B cell (primary cell): ENCODE measurements around the gene SARNP. TPM values are rescaled to one million over a fixed set of nuclear protein-coding genes. Genes with fewer than 3 reads are reported as not detected.

Experiments used
- ATAC-seq: fragments of 200-7000 bp; cut with Tn5 transposase; one replicate; pipeline ENCODE4 v1.10.0; 2021; ENCODE audit warnings: low read depth, mild to moderate bottlenecking, moderate number of reproducible peaks, moderate library complexity
- CTCF ChIA-PET: fragments of 350-600 bp; sonication (Branson Sonifier 250); formaldehyde crosslinking; loops from one replicate; lab custom pipeline; 2021; ENCODE audit warnings: antibody characterized with exemption, inconsistent platforms; lab: Charles Lee
- POLR2A ChIA-PET: fragments of 350-600 bp; sonication (Branson Sonifier 250); formaldehyde crosslinking; loops from one replicate; lab custom pipeline; 2021; ENCODE audit warnings: antibody characterized with exemption; lab: Charles Lee
- DNase-seq: peaks from one replicate; pipeline ENCODE4 v3.0.0; 2013
- H2AFZ ChIP-seq: 2 replicates; pipeline ENCODE4 v1.6.1; 2012; ENCODE audit warnings: mild to moderate bottlenecking, low read depth, low read length; ENCODE audit not compliant: insufficient read depth, poor library complexity, severe bottlenecking
- H3K27ac ChIP-seq, 2 donors: 1 replicate in 1 of 2; 2 replicates in 1 of 2; pipeline ENCODE4 v1.5.1; 2012 to 2013; ENCODE audit warnings: low read length in 2 of 2, mild to moderate bottlenecking in 2 of 2, moderate library complexity in 1 of 2
- H3K27me3 ChIP-seq, 4 experiments: fragments of 200-600 bp in 1 of 4; sonication (generic) in 1 of 4; replicated peaks in 1 of 4; 1 replicate in 2 of 4; 2 replicates in 2 of 4; pipeline versions ENCODE4 v1.6.1 to v1.7.0; 2013 to 2016; ENCODE audit warnings: low read length in 3 of 4, mild to moderate bottlenecking in 2 of 4, mixed read lengths in 1 of 4, moderate library complexity in 1 of 4; ENCODE audit not compliant: insufficient read depth in 4 of 4, control insufficient read depth in 3 of 4; ENCODE audit errors: control extremely low read depth in 1 of 4
- H3K36me3 ChIP-seq, 2 experiments: replicated peaks in 1 of 2; 1 replicate in 1 of 2; 2 replicates in 1 of 2; pipeline versions ENCODE4 v1.6.1 to v1.7.1; 2013; ENCODE audit warnings: low read length in 1 of 2; ENCODE audit not compliant: insufficient read depth in 2 of 2, control insufficient read depth in 1 of 2; ENCODE audit errors: control extremely low read depth in 1 of 2, extremely low read depth in 1 of 2
- H3K4me1 ChIP-seq, 2 donors: fragments of 200-600 bp in 1 of 2; sonication (generic) in 1 of 2; 1 replicate in 1 of 2; 2 replicates in 1 of 2; pipeline versions ENCODE4 v1.5.1 to v1.6.1; 2013 to 2017; ENCODE audit warnings: low read length in 2 of 2; ENCODE audit not compliant: control insufficient read depth in 2 of 2, insufficient read depth in 2 of 2
- H3K4me2 ChIP-seq: replicated peaks from 2 replicates; pipeline ENCODE3; 2012; ENCODE audit warnings: mild to moderate bottlenecking, low read depth, low read length; ENCODE audit not compliant: poor library complexity, severe bottlenecking
- H3K4me3 ChIP-seq, 5 experiments: fragments of 200-600 bp in 1 of 5; sonication (generic) in 1 of 5; 1 replicate in 3 of 5; 2 replicates in 2 of 5; pipeline versions ENCODE4 v1.5.1 to v1.7.0; 2011 to 2016; ENCODE audit warnings: low read length in 4 of 5, mild to moderate bottlenecking in 4 of 5, low read depth in 2 of 5, control low read depth in 1 of 5, moderate library complexity in 1 of 5; ENCODE audit not compliant: insufficient read depth in 1 of 5; ENCODE audit errors: control extremely low read depth in 1 of 5, extremely low read depth in 1 of 5
- H3K79me2 ChIP-seq: fragments of 200-600 bp; sonication (generic); one replicate; pipeline ENCODE4 v1.6.0; 2016; ENCODE audit warnings: low read length; ENCODE audit not compliant: control insufficient read depth, insufficient read depth
- H3K9ac ChIP-seq: fragments of 200-600 bp; sonication (generic); 2 replicates; pipeline ENCODE4 v1.6.1; 2017; ENCODE audit warnings: mild to moderate bottlenecking, low read length, moderate library complexity
- H3K9me3 ChIP-seq, 3 donors: one replicate each; pipeline versions ENCODE4 v1.6.1 to v1.7.1; 2013; ENCODE audit warnings: low read length in 2 of 3; ENCODE audit not compliant: control insufficient read depth in 2 of 3, insufficient read depth in 1 of 3; ENCODE audit errors: control extremely low read depth in 1 of 3
- H4K20me1 ChIP-seq: 2 replicates; pipeline ENCODE4 v1.6.0; 2012; ENCODE audit warnings: mild to moderate bottlenecking, low read length; ENCODE audit not compliant: insufficient read depth, control insufficient read depth, poor library complexity, severe bottlenecking
- H3K27ac Mint-ChIP-seq: one replicate; pipeline ENCODE4 v1.8.0; 2021; ENCODE audit warnings: mixed read lengths
- H3K27me3 Mint-ChIP-seq: one replicate; pipeline ENCODE4 v1.8.0; 2021; ENCODE audit warnings: mixed read lengths
- H3K4me1 Mint-ChIP-seq: one replicate; pipeline ENCODE4 v1.8.0; 2021; ENCODE audit warnings: mixed read lengths
- H3K4me3 Mint-ChIP-seq: one replicate; pipeline ENCODE4 v1.8.0; 2021; ENCODE audit warnings: mixed read lengths
- H3K9me3 Mint-ChIP-seq: one replicate; pipeline ENCODE4 v1.8.0; 2022; ENCODE audit warnings: mixed read lengths; ENCODE audit not compliant: insufficient read depth
- EZH2 ChIP-seq: IDR thresholded peaks from 2 replicates; pipeline ENCODE4 v1.6.1; 2012; ENCODE audit warnings: borderline replicate concordance, low read depth, mild to moderate bottlenecking, moderate library complexity, low read length; ENCODE audit not compliant: insufficient read depth, poor library complexity, severe bottlenecking
- WGBS: methylation state at CpG from one replicate; pipeline ENCODE4 v1.1.5; 2013; ENCODE audit warnings: missing lambda C conversion rate; ENCODE audit not compliant: insufficient coverage; 5-methylcytosine and 5-hydroxymethylcytosine counted together
- intact Hi-C: fragments of 100-400 bp; cut with micrococcal nuclease; formaldehyde crosslinking; loops from one replicate; pipeline ENCODE4 v1.10.0; 2022
- polyA plus RNA-seq: library from polyadenylated mRNA; depleted of rRNA; stranded (reverse); fragments of >200 nt; gene quantifications from 2 replicates; pipeline ENCODE4 v1.2.3, GENCODE V29; 2012
- small RNA-seq: library from RNA; depleted of rRNA; stranded (forward); fragments of <200 nt; gene quantifications from one replicate; pipeline ENCODE3, GENCODE V24; 2012; ENCODE audit warnings: low replicate concordance, low read depth; ENCODE audit not compliant: insufficient read length
- total RNA-seq, 2 donors: library from RNA; stranded (reverse); fragments of 120-200 nt in 1 of 2; gene quantifications; 1 replicate in 1 of 2; 2 replicates in 1 of 2; pipeline versions ENCODE4 v1.2.3 to v1.2.4, GENCODE V29; 2013 to 2022

Gene SARNP
- total and polyA plus RNA-seq, 2 donors (not counting 1 experiment from before 2014, with no cell fraction given) = 22.6 to 46.4 TPM

DNA sequence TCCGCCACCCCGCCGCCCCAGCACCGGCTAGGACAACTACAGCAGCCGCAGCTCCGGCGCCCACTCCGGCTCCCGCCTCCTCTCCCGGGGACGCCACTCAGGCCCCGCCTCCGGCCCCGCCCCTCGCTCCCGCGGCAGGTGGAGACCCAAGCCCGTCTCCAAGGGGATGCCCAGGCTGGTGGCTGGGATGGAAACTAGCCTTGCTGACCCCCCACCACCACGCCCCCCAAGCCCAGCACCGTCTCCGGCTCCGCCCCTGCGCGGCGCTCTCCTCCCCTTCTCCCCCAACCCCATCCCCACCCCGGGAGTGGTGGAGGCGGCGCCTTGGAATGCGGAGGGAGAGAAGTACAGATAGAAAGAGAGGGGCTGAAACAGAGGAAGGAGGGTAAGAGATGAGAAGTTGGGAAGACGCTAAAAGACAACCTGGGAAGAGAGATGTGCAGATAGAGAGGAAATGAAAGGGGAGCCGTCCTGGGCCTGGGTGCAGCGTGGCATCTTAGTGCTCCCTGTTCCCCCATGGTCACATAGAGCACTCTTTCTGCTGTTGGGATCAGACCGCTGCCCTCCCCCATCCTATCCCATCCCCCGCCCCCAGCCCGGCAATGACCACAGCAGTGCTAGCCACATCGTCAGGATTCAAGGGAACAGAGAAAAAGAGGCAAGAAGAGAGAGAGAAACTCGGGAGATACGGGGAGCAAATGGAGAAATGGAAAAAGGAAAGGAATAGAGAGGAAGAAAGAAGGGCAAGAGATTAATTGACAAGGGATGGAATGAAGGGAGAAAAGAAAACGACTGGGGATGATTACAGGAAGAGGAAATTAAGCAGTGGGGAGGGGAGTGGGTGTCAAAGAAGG is 109.5 kb downstream of the SARNP start, which contains the start of gene ITGA7:
TSS of gene ITGA7 (minus strand) at position 64 of the 854 bp plus-strand sequence. CDS start 222 bp downstream, outside the sequence.
- Histone ChIP-seq H3K36me3 (no peaks in the 10 kb centered on the region), H3K79me2 (no peaks in the 10 kb centered on the region), H2AFZ (peak within 1 kb of the TSS; percentile 91), H3K4me3 (peak within 1 kb of the TSS; percentile 38 to 81 (median 58)), H3K4me1 (peaks cover 19 to 21% of the 10 kb centered on the region in 2 donors), H3K9ac (peak within 1 kb of the TSS; percentile 69), H3K4me2 (peak within 1 kb of the TSS; percentile 96), H4K20me1 (no peaks in the 10 kb centered on the region), H3K27ac (no peak within 1 kb of the TSS), H3K9me3 (no peaks in the 10 kb centered on the region), H3K27me3 (peaks cover 0 to 20% (median 8%) of the 10 kb centered on the region in 4 experiments)
- Mint-ChIP-seq H3K27ac (peak within 1 kb of the TSS; percentile 24), H3K4me1 (peaks cover 28% of the 10 kb centered on the region), H3K27me3 (peaks cover 18% of the 10 kb centered on the region), H3K4me3 (peak within 1 kb of the TSS; percentile 90), H3K9me3 (no peaks in the 10 kb centered on the region)
- ChIA-PET CTCF (interaction anchor here (1.0 to 2.8 kb wide), 3 partner anchors 26 to 52 kb away, joined by 3 to 15 read pairs (median 4); no protein-coding TSS in a partner anchor), POLR2A (interaction anchor here (0.6 to 1.2 kb wide), 2 partner anchors 8 to 30 kb away, joined by 3 to 5 read pairs; partner anchors contain the start of gene BLOC1S1)
- ATAC-seq (peak; percentile 84), DNase-seq (peak; percentile 56)
- WGBS = under 1% methylated on average over 23 of the region's 39 CpGs
- intact Hi-C loops = loop anchor here (5.0 kb wide), 1 partner anchor 36 kb away; no protein-coding TSS in a partner anchor
- no peak for TF ChIP-seq EZH2

Small RNA genes within 50 kb of the gene (small RNA-seq; reads per million reads assigned to genes)
- gene AC009779.1 (not detected), gene RF00017 (not detected)

Other genes starting within 250 kb of the SARNP start
- gene OR2AP1, start 245.3 kb downstream of the SARNP start, total RNA-seq = 0.17 TPM in 1 of 2 replicates, not detected in the other
- not detected in 2 replicates for gene OR2AP1, start 245.3 kb downstream of the SARNP start, polyA plus RNA-seq
- not detected in 2 replicates for gene OR10P1, start 180.8 kb downstream of the SARNP start, total RNA-seq
- gene OR10P1, start 180.8 kb downstream of the SARNP start, polyA plus RNA-seq = not detected in 2 replicates
- gene ITGA7, start 109.8 kb downstream of the SARNP start, total RNA-seq = 2.4 and 2.7 TPM in 2 replicates
- gene ITGA7, start 109.8 kb downstream of the SARNP start, polyA plus RNA-seq = 3.3 and 5.2 TPM in 2 replicates
- gene BLOC1S1, start 101.7 kb downstream of the SARNP start, total RNA-seq = 67.1 and 71.1 TPM in 2 replicates
- 176 and 229 TPM in 2 replicates for gene BLOC1S1, start 101.7 kb downstream of the SARNP start, polyA plus RNA-seq
- gene RDH5, start 97.3 kb downstream of the SARNP start, total RNA-seq = 37.8 and 38.1 TPM in 2 replicates
- 32.6 and 34.0 TPM in 2 replicates for gene RDH5, start 97.3 kb downstream of the SARNP start, polyA plus RNA-seq
- gene CD63, start 88.7 kb downstream of the SARNP start, total RNA-seq = 104 TPM in 2 replicates
- gene CD63, start 88.7 kb downstream of the SARNP start, polyA plus RNA-seq = 43.0 and 52.0 TPM in 2 replicates
- 11.3 and 12.2 TPM in 2 replicates for gene GDF11, start 74.6 kb downstream of the SARNP start, total RNA-seq
- 4.4 and 4.5 TPM in 2 replicates for gene GDF11, start 74.6 kb downstream of the SARNP start, polyA plus RNA-seq
- gene ORMDL2, start 317 bp upstream of the SARNP start, total RNA-seq = 41.9 and 43.1 TPM in 2 replicates
- gene ORMDL2, start 317 bp upstream of the SARNP start, polyA plus RNA-seq = 13.3 and 22.7 TPM in 2 replicates
- 35.4 and 38.4 TPM in 2 replicates for gene DNAJC14, start 11.9 kb upstream of the SARNP start, total RNA-seq
- 6.4 and 11.0 TPM in 2 replicates for gene DNAJC14, start 11.9 kb upstream of the SARNP start, polyA plus RNA-seq
- 0.12 and 0.42 TPM in 2 replicates for gene MMP19, start 25.2 kb upstream of the SARNP start, total RNA-seq
- not detected in 2 replicates for gene MMP19, start 25.2 kb upstream of the SARNP start, polyA plus RNA-seq
- 38.3 and 39.2 TPM in 2 replicates for gene PYM1, start 110.2 kb upstream of the SARNP start, total RNA-seq
- 17.9 and 22.5 TPM in 2 replicates for gene PYM1, start 110.2 kb upstream of the SARNP start, polyA plus RNA-seq
- 238 and 239 TPM in 2 replicates for gene DGKA, start 113.4 kb upstream of the SARNP start, total RNA-seq
- gene DGKA, start 113.4 kb upstream of the SARNP start, polyA plus RNA-seq = 269 and 302 TPM in 2 replicates
- gene PMEL, start 148.3 kb upstream of the SARNP start, total RNA-seq = 0.32 and 0.90 TPM in 2 replicates
- gene PMEL, start 148.3 kb upstream of the SARNP start, polyA plus RNA-seq = 0.13 and 0.46 TPM in 2 replicates
- 32.7 and 32.8 TPM in 2 replicates for gene CDK2, start 149.1 kb upstream of the SARNP start, total RNA-seq
- gene CDK2, start 149.1 kb upstream of the SARNP start, polyA plus RNA-seq = 10.8 and 21.7 TPM in 2 replicates
- gene RAB5B, start 156.4 kb upstream of the SARNP start, total RNA-seq = 96.1 and 111 TPM in 2 replicates
- gene RAB5B, start 156.4 kb upstream of the SARNP start, polyA plus RNA-seq = 34.9 and 42.1 TPM in 2 replicates
- 6.3 and 7.5 TPM in 2 replicates for gene SUOX, start 179.6 kb upstream of the SARNP start, total RNA-seq
- 3.1 and 3.4 TPM in 2 replicates for gene SUOX, start 179.6 kb upstream of the SARNP start, polyA plus RNA-seq
- gene IKZF4, start 203.3 kb upstream of the SARNP start, total RNA-seq = 7.6 and 8.9 TPM in 2 replicates
- gene IKZF4, start 203.3 kb upstream of the SARNP start, polyA plus RNA-seq = 2.3 and 2.4 TPM in 2 replicates
- gene RPS26, start 224.2 kb upstream of the SARNP start, total RNA-seq = 19.4 and 21.0 TPM in 2 replicates
- 549 and 2,188 TPM in 2 replicates for gene RPS26, start 224.2 kb upstream of the SARNP start, polyA plus RNA-seq